ENCODE data around the gene DGKG.
A peak's percentile ranks its signal among the peaks of the same experiment; 100 is the strongest.

The DGKG gene

DNA sequence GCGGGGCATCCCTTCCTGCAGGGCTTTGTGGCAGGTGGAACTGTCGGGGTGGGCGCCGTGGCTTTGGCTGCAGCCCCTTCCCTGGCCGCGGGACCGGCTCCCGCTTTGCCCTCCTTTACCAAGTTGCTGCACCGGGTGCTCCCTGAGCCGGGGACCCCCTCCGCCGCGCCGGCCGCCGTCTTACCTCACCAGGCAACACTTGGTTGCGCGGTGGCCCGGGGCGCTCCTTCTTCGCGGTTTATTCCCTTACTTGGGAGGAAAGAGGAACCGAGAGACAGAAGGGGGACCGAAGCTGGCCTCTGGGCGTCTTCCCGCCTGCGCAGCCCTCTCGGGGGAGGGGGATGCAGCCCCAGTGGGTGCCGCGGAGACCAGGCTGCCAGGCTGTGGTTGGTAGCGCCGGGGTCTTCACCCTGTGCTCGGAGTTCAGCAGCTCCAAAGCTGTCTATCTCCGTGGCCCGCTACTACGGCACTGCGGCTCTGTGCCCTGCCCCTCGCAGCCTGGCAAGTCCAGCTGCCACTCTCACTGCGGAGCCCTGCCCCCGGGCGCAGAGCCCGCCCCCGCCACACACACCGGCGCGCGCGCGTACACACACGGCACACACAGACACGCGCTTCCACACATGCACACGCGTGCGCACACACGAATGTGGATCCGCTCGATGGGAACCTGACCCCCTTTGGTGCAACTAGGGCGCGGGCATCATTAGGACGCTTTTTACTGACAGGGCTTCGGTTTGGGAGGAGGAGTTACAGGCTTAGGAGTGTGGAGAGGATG is at the start of gene DGKG:
Gene DGKG, minus strand, starts transcription at position 473 of the 775 bp plus-strand sequence. CDS start 41,775 bp downstream, outside the sequence.
- DNase-seq, result peak; percentile 5

- DNase-seq, result no peak
Observed at GRCh38 chr3:186411089-186411488, 49.1 kb upstream of the DGKG start.

GRCh38 chr3:186406669-186407635 is 44.9 kb upstream of the DGKG start:
- DNase-seq, result no peak

DNA sequence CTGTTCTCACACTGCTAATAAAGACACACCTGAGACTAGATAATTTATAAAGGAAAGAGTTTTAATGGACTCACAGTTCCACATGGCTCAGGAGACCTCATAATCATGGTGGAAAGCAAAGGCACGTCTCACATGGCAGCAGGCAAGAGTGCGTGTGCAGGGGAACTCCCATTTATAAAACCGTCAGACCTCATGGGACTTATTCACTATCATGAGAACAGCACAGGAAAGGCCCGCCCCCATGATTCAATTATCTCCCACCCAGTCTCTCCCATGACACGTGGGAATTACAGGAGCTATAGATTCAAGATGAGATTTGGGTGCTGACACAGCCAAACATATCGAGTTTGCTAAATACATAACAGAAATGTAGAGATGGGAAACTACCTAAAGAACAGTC is 39.5 kb upstream of the DGKG start:
- no peak for DNase-seq

- no peak for DNase-seq
Observed at GRCh38 chr3:186400662-186401061, 38.6 kb upstream of the DGKG start.

- DNase-seq, result no peak
Observed at GRCh38 chr3:186400026-186400425, 38.0 kb upstream of the DGKG start.

DNA sequence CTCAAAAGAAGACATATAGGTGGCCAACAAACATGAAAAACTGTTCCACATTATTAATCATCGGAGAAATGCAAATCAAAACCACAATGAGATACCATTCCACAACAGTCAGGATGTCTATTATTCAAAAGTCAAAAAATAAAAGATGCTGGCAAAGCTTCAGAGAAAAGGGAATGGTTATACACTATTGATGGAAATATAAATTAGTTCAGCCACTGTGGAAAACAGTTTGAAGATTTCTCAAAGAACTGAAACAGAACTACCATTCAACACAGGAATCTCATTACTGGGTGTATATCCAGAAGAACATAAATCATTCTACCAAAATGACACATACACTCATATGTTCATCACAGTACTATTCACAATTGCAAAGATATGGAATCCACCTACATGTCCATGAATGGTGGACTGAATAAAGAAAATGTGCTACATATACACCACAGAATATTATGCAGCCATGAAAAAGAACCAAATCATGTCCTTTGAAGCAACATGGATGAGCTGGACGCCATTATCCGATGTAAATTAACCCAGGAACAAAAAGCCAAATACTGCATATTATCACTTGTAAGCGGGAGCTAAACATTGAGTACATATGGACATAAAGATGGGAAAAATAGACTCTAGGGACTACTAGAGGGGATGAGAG is 32.7 kb upstream of the DGKG start:
- DNase-seq, result no peak

DNA sequence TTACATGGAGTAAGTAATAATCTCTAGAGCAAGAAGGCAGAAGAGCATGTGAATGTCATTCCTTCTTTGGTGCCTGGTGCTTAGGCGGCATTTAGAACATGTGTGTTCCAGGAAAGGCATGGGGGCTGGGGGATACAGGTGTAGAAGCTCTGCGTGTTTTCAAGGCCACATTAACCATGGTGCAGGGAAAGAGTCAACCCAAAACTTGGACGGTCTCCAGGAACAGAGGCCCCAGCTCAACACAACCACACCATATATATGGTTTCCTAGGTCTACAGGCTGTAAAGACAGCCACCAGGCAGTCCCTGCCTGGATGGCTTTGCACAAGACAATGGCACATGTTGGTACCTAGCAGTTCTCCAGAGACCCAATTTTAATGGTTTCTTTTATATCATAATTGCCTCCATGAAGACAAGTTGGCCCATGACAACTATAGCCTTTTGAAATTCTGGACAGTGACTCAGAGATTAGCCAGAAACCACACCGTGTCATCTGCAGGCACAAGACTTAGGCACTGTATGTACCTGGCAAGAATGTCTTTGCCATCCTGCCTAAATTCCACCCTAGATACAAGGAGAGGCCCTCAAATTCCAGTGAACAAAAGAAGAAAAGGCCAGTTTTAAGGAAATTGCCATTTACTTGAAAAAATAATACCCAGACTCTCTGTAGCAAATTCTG is 25.0 kb upstream of the DGKG start:
- DNase-seq, result no peak

GRCh38 chr3:186385856-186386602 is 24.0 kb upstream of the DGKG start:
- no peak for DNase-seq

DNA sequence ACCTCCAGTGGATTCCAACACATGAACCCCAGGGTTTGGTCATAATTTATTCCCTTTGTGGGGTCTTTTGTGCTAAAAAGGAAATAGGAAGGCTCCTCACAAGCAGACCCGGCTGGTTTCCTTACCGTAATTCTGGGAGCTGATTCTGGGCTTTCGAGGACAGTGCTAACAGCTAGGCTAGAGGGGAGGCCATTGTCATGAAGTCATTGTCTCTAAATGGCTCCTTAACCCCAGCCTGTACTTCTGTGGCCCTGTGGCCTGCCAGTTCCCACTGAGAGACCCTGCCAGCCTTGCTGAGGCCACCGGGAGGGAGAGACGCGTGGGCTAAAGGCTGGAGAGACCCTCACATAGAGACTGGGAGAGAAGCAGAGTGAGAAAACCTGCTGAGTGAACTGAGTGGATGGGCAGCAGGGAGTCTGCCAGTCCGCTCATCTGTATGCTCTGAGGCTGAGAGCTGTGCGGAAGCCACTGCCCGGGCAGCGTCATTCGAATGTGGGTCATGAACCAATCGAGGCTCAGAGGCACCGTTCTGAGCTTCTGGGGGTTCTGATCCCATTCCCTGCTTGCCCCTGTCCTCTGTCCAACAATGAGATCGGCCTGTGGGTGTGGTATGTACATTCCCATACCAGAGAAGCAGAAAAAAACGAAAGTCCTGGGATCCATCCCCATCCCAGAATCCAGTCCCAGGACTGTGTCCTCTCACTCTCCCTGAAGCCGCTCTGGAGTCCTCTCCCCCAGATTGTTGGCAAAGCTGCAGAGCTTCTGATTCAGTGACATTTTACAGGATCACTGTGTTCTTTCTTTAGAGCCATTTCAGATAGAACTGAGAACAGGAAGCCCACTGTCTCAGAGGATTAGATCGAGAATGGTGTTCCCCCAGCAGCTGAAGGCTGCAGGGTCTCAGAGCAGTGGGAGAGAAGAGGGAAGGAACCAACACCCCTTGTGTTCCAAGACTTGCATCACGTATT is 21.3 kb upstream of the DGKG start:
- no peak for DNase-seq

GRCh38 chr3:186382217-186382885 is 20.3 kb upstream of the DGKG start:
- DNase-seq, result no peak

GRCh38 chr3:186381424-186382216 is 19.6 kb upstream of the DGKG start:
- DNase-seq, result no peak

DNA sequence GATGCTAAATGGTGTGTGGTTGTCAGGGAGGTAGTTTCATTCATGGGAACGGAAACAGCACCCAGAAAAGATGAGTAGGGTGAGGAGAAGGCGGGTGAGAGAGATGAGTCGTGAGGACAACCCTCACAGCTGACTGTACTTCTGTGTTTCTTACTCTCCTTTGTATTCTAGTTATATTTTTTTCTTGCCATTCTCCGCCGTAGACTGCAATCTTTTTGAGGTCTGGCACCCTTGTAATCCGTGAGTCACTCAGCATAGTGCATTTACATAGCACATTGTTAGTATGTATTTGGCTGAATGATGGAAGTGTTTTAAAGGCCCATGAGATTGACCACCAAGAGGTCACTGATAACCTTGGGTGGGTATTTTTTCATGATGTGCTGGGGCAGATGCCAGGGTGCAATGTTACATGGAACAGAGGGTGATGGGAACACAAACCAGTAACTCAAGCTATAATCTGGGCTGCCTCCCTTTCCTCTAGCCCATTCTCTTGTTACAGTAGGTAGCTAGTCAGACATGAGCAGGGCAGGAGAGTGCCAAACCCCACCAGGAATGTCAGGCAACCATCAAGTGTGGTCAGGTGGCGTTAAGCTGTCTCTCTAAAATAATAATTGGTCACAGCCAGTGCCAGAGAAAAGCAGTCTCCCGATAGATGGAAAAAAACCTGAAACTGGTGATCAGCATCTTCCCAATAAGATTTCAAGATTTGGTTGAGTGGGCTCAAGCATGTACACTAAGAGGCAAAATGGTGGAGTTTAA is 18.8 kb upstream of the DGKG start:
- no peak for DNase-seq

GRCh38 chr3:186375443-186375842 is 13.4 kb upstream of the DGKG start:
- no peak for DNase-seq

DNA sequence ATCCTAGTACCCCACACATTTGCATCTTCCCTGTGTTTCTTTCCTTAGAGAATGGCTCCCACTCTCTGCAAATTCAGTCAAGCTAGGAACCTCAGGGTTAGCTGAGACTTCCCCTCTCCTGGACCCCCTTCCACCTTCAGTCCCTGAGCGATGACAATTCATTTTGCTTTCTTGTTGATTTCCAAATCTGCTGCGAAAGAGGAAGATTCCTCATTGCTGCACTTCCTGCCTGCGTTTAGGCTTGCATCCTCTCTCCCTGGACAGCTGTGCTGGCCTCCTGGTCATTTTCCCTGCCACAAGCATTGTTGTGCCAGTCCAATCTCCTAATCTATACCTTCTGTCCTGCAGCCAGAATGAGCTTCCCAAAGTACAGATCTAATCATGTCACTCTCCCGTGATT is 12.3 kb upstream of the DGKG start:
- DNase-seq, result no peak

- no peak for DNase-seq
Observed at GRCh38 chr3:186369217-186369616, 7.2 kb upstream of the DGKG start.

- DNase-seq, result no peak
Observed at GRCh38 chr3:186368717-186369116, 6.7 kb upstream of the DGKG start.

- no peak for DNase-seq
Observed at GRCh38 chr3:186368176-186368575, 6.1 kb upstream of the DGKG start.

DNA sequence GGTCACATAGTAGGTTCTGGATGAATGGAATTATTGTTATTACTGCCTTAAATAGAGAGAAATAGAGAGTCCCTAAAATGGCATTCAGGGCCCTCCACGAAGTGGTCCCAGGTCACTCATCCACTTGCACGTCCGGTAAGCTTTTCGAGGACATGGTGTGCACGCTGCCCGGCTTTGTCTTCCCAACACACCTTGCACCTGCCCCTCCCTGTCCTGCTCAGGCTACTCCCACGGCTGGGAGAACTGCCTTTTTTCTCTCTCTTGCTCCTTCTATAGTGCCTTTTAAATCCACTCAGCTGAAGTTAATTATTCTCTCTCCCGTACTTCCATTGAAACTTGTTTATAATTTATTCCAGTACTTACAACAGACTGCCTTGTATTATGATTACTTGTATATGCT is 5.6 kb upstream of the DGKG start:
- no peak for DNase-seq

Data from CD4-positive, alpha-beta T cell treated with Interleukin-12 subunit alpha and Interleukin-12 subunit beta, for 1 hour (primary cell).